Thoracic aorta (tissue), 2 donors: ENCODE results near the gene KPNB1. TPM values are rescaled to one million over a fixed set of nuclear protein-coding genes. Genes with fewer than 3 reads are reported as not detected.
A peak's percentile ranks its signal among the peaks of the same experiment; 100 is the strongest.

Experiments
- ATAC-seq: fragments of 150-250 bp; one replicate; pipeline ENCODE4 v1.8.0; 2017; ENCODE audit warnings: low read depth; ENCODE audit not compliant: insufficient number of reproducible peaks, low FRiP score
- DNase-seq: peaks from one replicate; pipeline ENCODE4 v3.0.0-alpha.2; 2020; ENCODE audit warnings: low spot score
- H3K27ac ChIP-seq, 2 donors: fragments of 200-600 bp; sonication (generic); 1 replicate in 1 of 2; 2 replicates in 1 of 2; pipeline ENCODE4 v1.5.1; 2016; ENCODE audit warnings: mild to moderate bottlenecking in 2 of 2, moderate library complexity in 2 of 2
- H3K27me3 ChIP-seq: fragments of 200-600 bp; sonication (generic); replicated peaks from 2 replicates; pipeline ENCODE4 v1.6.0; 2016; ENCODE audit warnings: mild to moderate bottlenecking; ENCODE audit not compliant: insufficient read depth
- H3K36me3 ChIP-seq: fragments of 200-600 bp; sonication (generic); one replicate; pipeline ENCODE4 v1.5.1; 2016
- H3K4me1 ChIP-seq, 2 donors: fragments of 200-600 bp; sonication (generic); 1 replicate in 1 of 2; 2 replicates in 1 of 2; pipeline versions ENCODE4 v1.5.1 to v1.6.0; 2016; ENCODE audit warnings: low read depth in 2 of 2, mild to moderate bottlenecking in 1 of 2; ENCODE audit not compliant: control insufficient read depth in 1 of 2
- H3K4me3 ChIP-seq: fragments of 200-600 bp; sonication (generic); 2 replicates; pipeline ENCODE4 v1.5.1; 2016; ENCODE audit warnings: mild to moderate bottlenecking
- H3K9me3 ChIP-seq: fragments of 200-600 bp; sonication (generic); 2 replicates; pipeline ENCODE4 v1.5.1; 2016
- CTCF ChIP-seq: fragments of 200-600 bp; sonication (generic); IDR thresholded peaks from one replicate; pipeline ENCODE4 v1.5.1; 2019; ENCODE audit warnings: antibody characterized with exemption
- total RNA-seq, 2 donors: library from RNA; depleted of rRNA; stranded (reverse); fragments of >200 nt; gene quantifications; one replicate each; pipeline versions ENCODE4 v1.1.0 to v1.2.3, GENCODE V29; 2016

KPNB1 gene
- total RNA-seq, 2 donors from 2014 or later: 199 to 223 TPM

GRCh38 chr17:47731396-47731795 lies 81.7 kb downstream of the KPNB1 start:
- H3K4me1 ChIP-seq: peaks cover 10 to 15% of the 10 kb centered on the region in 2 donors
- no peak overlapping the region for H3K4me3 ChIP-seq
- DNase-seq: no peak
- H3K27me3 ChIP-seq: peaks cover 7% of the 10 kb centered on the region
- H3K36me3 ChIP-seq: no peaks in the 10 kb centered on the region
- no peak for ATAC-seq
- no peaks in the 10 kb centered on the region for H3K9me3 ChIP-seq
- no peak for TF ChIP-seq CTCF
- no peak overlapping the region for H3K27ac ChIP-seq

GRCh38 chr17:47732399-47733046 lies 82.8 kb downstream of the KPNB1 start:
- Histone ChIP-seq H3K4me3 (peak overlapping the region; percentile 67), H3K4me1 (peaks cover 10 to 15% of the 10 kb centered on the region in 2 donors), H3K27me3 (peaks cover 7% of the 10 kb centered on the region), H3K36me3 (no peaks in the 10 kb centered on the region), H3K27ac (no peak overlapping the region), H3K9me3 (no peaks in the 10 kb centered on the region)
- DNase-seq: no peak
- no peak for TF ChIP-seq CTCF
- no peak for ATAC-seq

GRCh38 chr17:47733047-47733673 lies 83.4 kb downstream of the KPNB1 start, which contains the start of gene TBX21:
TSS of gene TBX21 (plus strand) at chr17:47733236. CDS start at chr17:47733455, 219 bp downstream.
- Histone ChIP-seq H3K4me1 (peaks cover 10 to 15% of the 10 kb centered on the region in 2 donors), H3K36me3 (no peaks in the 10 kb centered on the region), H3K27ac (no peak within 1 kb of the TSS), H3K27me3 (peaks cover 7% of the 10 kb centered on the region), H3K4me3 (peak within 1 kb of the TSS; percentile 67), H3K9me3 (no peaks in the 10 kb centered on the region)
- TF ChIP-seq CTCF: no peak
- DNase-seq (no peak), ATAC-seq (no peak)

- H3K4me3 ChIP-seq: peak overlapping the region; percentile 67
- no peaks in the 10 kb centered on the region for H3K36me3 ChIP-seq
- no peak for ATAC-seq
- peaks cover 7% of the 10 kb centered on the region for H3K27me3 ChIP-seq
- DNase-seq: no peak
- H3K9me3 ChIP-seq: no peaks in the 10 kb centered on the region
- H3K27ac ChIP-seq: no peak overlapping the region
- no peak for TF ChIP-seq CTCF
- H3K4me1 ChIP-seq: peaks cover 10 to 15% of the 10 kb centered on the region in 2 donors
Observed at GRCh38 chr17:47733674-47734410, 84.1 kb downstream of the KPNB1 start.

GRCh38 chr17:47735139-47735464 lies 85.4 kb downstream of the KPNB1 start:
- ATAC-seq: no peak
- no peak for DNase-seq
- Histone ChIP-seq H3K4me1 (peaks cover 10 to 15% of the 10 kb centered on the region in 2 donors), H3K9me3 (no peaks in the 10 kb centered on the region), H3K27ac (no peak overlapping the region), H3K36me3 (no peaks in the 10 kb centered on the region), H3K4me3 (no peak overlapping the region), H3K27me3 (peaks cover 7% of the 10 kb centered on the region)
- TF ChIP-seq CTCF: no peak
